ENCODE data around the gene NBPF3. TPM values are rescaled to one million over a fixed set of nuclear protein-coding genes. Genes with fewer than 3 reads are reported as not detected.

The NBPF3 gene
- total RNA-seq, 1 donor from 2014 or later: 15.0 TPM

DNA sequence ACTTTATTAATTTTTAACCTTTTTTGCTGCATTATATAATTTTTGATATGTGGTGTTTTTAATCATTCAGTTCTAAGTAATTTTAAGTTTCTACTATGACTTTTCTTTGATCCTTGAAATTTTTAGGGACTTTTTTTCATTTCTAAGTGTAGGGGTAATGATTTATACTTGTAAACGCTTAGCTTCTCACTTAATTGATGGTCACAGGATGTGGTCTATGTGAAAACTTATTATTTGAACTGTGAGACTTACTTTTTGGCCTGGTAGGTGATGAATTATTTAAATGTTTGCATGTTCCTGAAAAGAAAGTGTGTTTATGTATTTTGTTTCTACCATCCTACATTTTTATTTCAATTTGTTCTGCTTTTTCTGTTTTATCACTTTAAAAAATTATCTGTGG is 86.5 kb downstream of the NBPF3 start:
- Mint-ChIP-seq H3K9me3 (ENCODE audit: low read depth) (no peaks in the 10 kb centered on the region), H3K36me3 (ENCODE audit: low read depth) (no peaks in the 10 kb centered on the region), H3K4me1 (ENCODE audit: low read depth) (peaks cover 4% of the 10 kb centered on the region), H3K27me3 (ENCODE audit: low read depth) (no peaks in the 10 kb centered on the region), H3K27ac (ENCODE audit: unreplicated experiment) (no peak overlapping the region), H3K4me3 (ENCODE audit: unreplicated experiment) (no peak overlapping the region)
- no peak for DNase-seq (ENCODE audit: low spot score)
- no peak for TF ChIP-seq CTCF (IDR thresholded peaks at IDR 0.05)

DNA sequence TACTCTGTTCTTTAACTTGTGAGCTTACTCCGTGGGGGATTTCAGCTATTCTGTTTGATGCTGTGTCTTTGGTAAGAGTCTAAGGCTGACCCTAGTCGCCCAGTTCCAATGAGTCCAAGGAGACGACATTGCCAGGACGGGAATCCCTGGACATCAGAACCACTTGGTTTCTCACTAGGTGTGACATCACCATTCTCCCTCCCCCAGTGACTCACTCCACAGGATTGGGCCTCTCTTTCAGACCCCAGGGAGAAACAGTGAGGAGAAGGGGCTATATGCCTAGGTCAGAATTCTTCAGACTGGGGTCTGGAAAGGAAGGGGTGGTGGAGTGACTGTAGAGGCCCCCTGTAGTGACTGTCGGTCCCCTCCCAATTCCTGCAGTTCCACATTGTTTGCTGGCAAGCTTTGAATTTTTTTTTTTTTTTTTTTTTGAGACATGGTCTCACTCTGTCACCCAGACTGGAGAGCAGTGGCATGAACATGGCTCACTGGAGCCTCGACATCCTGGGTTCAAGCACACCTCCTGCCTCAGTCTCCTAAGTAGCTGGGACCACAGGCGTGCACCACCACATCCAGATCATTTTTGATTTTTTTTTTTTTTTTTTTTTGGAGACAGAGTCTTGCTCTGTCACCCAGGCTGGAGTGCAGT is 90.6 kb downstream of the NBPF3 start:
- peaks cover 8% of the 10 kb centered on the region for H3K4me1 Mint-ChIP-seq (ENCODE audit: low read depth)

DNA sequence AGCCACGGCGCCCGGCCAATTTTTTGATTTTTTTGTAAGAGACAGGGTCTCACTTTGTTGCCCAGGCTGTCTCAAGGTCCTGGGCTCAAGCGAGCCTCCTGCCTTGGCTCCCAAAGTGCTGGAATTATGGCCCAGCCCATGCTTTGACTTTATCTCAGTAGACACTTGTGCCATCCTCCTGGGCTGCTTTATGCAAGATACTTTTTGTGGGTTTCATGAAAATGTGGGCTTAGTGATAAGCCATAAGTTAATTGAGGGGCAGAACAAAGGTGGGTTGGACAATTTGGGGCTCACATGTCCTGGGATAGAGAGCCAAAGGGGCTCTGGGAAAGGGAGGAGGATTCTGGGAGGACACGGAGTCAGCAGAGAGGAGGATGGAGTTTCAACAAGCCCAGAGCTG is 91.3 kb downstream of the NBPF3 start:
- Mint-ChIP-seq H3K9me3 (ENCODE audit: low read depth) (no peaks in the 10 kb centered on the region), H3K27ac (ENCODE audit: unreplicated experiment) (no peak overlapping the region), H3K4me3 (ENCODE audit: unreplicated experiment) (no peak overlapping the region)

More for the DNA sequence above, 90.6 kb downstream of the NBPF3 start:
- H3K4me3 Mint-ChIP-seq (ENCODE audit: unreplicated experiment): no peak overlapping the region
- no peak for TF ChIP-seq CTCF (IDR thresholded peaks at IDR 0.05)
- no peaks in the 10 kb centered on the region for H3K36me3 Mint-ChIP-seq (ENCODE audit: low read depth)
- H3K27me3 Mint-ChIP-seq (ENCODE audit: low read depth): peaks cover 2% of the 10 kb centered on the region
- no peaks in the 10 kb centered on the region for H3K9me3 Mint-ChIP-seq (ENCODE audit: low read depth)
- DNase-seq (ENCODE audit: low spot score): no peak
- H3K27ac Mint-ChIP-seq (ENCODE audit: unreplicated experiment): no peak overlapping the region

DNA sequence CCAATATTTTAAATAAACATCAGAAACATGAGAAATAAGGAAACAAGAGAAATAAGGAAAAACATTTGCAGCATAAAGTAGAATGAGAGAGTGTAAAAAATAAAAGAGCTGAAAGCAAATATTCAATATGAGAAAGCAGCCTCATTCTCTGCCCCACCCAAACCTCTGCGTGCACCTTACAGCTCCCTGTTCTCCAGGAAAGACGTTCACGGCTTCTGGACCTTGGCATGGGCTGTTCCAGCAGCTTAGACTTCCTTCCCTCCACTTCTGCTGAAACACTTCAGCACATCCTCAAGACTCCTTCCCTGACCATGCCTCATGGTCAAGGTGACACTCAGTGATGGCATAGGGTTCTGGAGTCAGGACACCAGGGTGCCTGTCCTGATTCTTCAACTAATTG is 92.6 kb downstream of the NBPF3 start:
- no peak overlapping the region for H3K27ac Mint-ChIP-seq (ENCODE audit: unreplicated experiment)
- peaks cover 2% of the 10 kb centered on the region for H3K27me3 Mint-ChIP-seq (ENCODE audit: low read depth)
- H3K4me1 Mint-ChIP-seq (ENCODE audit: low read depth): peaks cover 8% of the 10 kb centered on the region
- H3K36me3 Mint-ChIP-seq (ENCODE audit: low read depth): no peaks in the 10 kb centered on the region
- no peak overlapping the region for H3K4me3 Mint-ChIP-seq (ENCODE audit: unreplicated experiment)
- H3K9me3 Mint-ChIP-seq (ENCODE audit: low read depth): no peaks in the 10 kb centered on the region
- DNase-seq (ENCODE audit: low spot score): no peak
- TF ChIP-seq CTCF (IDR thresholded peaks at IDR 0.05): no peak

More for the DNA sequence above, 91.3 kb downstream of the NBPF3 start:
- TF ChIP-seq CTCF (IDR thresholded peaks at IDR 0.05): no peak
- Mint-ChIP-seq H3K27me3 (ENCODE audit: low read depth) (peaks cover 2% of the 10 kb centered on the region), H3K4me1 (ENCODE audit: low read depth) (peaks cover 8% of the 10 kb centered on the region), H3K36me3 (ENCODE audit: low read depth) (no peaks in the 10 kb centered on the region)
- DNase-seq (ENCODE audit: low spot score): no peak

DNA sequence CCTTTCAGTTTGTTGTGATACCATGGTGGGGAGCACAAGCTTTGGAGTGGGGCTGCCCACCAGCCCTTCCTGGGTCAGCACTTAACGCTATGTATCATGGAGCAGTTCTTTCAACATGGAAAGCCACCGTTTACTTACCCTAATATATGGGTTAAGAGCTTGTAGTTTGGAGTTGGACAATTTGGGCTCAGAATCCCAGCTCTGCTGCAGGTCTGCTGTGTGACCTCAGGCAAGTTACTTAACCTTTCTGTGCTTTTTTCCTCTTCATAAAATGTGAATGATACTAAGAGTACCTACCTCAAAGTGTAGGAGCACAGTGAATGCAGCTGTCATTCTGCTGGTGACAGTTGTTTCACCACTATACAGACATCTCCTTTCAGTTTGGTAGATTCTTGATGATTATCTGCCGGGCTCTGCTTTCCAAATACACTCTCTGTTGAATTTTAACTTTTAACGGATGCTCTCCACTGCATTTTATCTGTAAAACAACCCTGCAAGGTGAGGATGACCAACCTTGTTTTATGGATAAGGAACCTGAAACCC is 93.1 kb downstream of the NBPF3 start:
- H3K27ac Mint-ChIP-seq (ENCODE audit: unreplicated experiment): no peak overlapping the region
- H3K27me3 Mint-ChIP-seq (ENCODE audit: low read depth): peaks cover 2% of the 10 kb centered on the region
- no peaks in the 10 kb centered on the region for H3K9me3 Mint-ChIP-seq (ENCODE audit: low read depth)
- no peak for DNase-seq (ENCODE audit: low spot score)
- TF ChIP-seq CTCF (IDR thresholded peaks at IDR 0.05): no peak
- peaks cover 13% of the 10 kb centered on the region for H3K4me1 Mint-ChIP-seq (ENCODE audit: low read depth)
- H3K36me3 Mint-ChIP-seq (ENCODE audit: low read depth): no peaks in the 10 kb centered on the region
- H3K4me3 Mint-ChIP-seq (ENCODE audit: unreplicated experiment): no peak overlapping the region
